HAP-1 (cell line): Measurements from ENCODE around the gene PARK7.

ENCODE experiments used
- DNase-seq, 2 experiments: peaks; one replicate each; pipeline ENCODE4 v3.0.0-alpha.2; 2016 to 2020; ENCODE audit warnings: low spot score in 2 of 2
- H3K27me3 ChIP-seq: fragments of 250-450 bp; sonication (Bioruptor Pico); 2 replicates; pipeline ENCODE4 v1.5.1; 2020; ENCODE audit warnings: low read depth, mild to moderate bottlenecking, moderate library complexity
- H3K36me3 ChIP-seq: fragments of 250-450 bp; sonication (Bioruptor Pico); replicated peaks from 2 replicates; pipeline ENCODE4 v1.5.1; 2020; ENCODE audit warnings: mild to moderate bottlenecking
- H3K4me1 ChIP-seq: fragments of 250-450 bp; sonication (Bioruptor Pico); 2 replicates; pipeline ENCODE4 v1.5.1; 2020; ENCODE audit warnings: mild to moderate bottlenecking
- H3K4me3 ChIP-seq: fragments of 250-450 bp; sonication (Bioruptor Pico); 2 replicates; pipeline ENCODE4 v1.5.1; 2020; ENCODE audit warnings: mild to moderate bottlenecking, moderate library complexity
- H3K9me3 ChIP-seq: fragments of 250-450 bp; sonication (Bioruptor Pico); 2 replicates; pipeline ENCODE4 v1.5.1; 2020; ENCODE audit warnings: mild to moderate bottlenecking, moderate library complexity
- in situ Hi-C: fragments of 300-500 bp; cut with MboI; formaldehyde crosslinking; loops from 3 replicates; pipeline ENCODE4 v1.14.3; 2020; ENCODE audit warnings: low sequenced_read_pairs, inconsistent platforms, mixed read lengths

The PARK7 gene

DNA sequence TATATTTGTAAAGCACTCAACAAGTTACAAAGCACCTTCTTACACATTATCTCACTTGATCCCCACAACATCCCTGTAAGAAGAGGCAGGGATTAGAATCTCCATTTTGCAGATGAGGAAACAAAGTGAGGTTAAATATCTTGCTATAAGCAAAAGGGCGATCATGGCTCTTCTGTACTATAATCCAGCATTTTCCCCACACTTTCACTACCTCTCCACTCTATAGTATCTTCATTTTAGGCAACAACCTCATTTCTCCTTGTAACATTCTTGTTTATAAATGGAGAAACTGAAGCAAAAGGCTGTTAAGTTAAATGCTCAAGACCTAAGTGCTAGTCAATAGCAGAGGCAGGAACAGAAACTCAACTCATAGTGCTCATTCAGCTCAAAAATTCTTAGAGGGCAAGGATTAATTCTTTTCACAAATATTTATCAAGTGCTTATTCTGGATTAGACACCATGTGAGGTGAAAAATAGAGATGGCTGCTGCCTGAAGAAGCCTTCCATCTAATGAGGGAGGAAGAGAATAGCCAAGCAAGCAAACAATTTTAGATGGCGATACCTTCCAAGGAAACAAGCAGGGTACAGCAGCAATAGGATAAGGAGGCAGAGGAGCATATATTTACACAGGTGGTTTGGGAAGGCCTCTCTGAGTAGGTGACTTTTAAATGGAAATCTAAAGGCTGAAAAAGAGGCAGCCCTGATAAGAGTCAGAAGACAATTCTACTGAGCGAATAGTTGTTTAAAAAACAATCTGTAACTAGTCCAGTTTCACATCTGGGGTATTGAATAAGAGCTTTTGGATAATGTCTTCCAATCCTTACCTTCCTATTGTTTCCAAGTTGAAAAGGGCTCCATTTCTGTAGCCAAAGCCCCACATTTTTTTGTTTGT is 61.1 kb downstream of the PARK7 start:
- Histone ChIP-seq H3K4me3 (no peak overlapping the region), H3K36me3 (no peaks in the 10 kb centered on the region), H3K4me1 (peaks cover 23% of the 10 kb centered on the region), H3K9me3 (no peaks in the 10 kb centered on the region), H3K27me3 (peaks cover 17% of the 10 kb centered on the region)
- in situ Hi-C loops = loop anchor here (25.0 kb wide), 1 partner anchor 690 kb away; no protein-coding TSS in a partner anchor
- DNase-seq = no peak

GRCh38 chr1:8023287-8023994 is 61.9 kb downstream of the PARK7 start:
- DNase-seq = no peak
- H3K4me1 ChIP-seq = peaks cover 16% of the 10 kb centered on the region
- no peaks in the 10 kb centered on the region for H3K9me3 ChIP-seq

GRCh38 chr1:8023995-8024313 is 62.4 kb downstream of the PARK7 start:
- Histone ChIP-seq H3K36me3 (no peaks in the 10 kb centered on the region), H3K4me3 (no peak overlapping the region), H3K9me3 (no peaks in the 10 kb centered on the region), H3K4me1 (peaks cover 11% of the 10 kb centered on the region), H3K27me3 (peaks cover 25% of the 10 kb centered on the region)
- no peak for DNase-seq
- in situ Hi-C loops = loop anchor here (25.0 kb wide), 1 partner anchor 688 kb away; no protein-coding TSS in a partner anchor

More at GRCh38 chr1:8023287-8023994, 61.9 kb downstream of the PARK7 start:
- Histone ChIP-seq H3K36me3 (no peaks in the 10 kb centered on the region), H3K27me3 (peaks cover 22% of the 10 kb centered on the region), H3K4me3 (no peak overlapping the region)
- in situ Hi-C loops = loop anchor here (25.0 kb wide), 1 partner anchor 689 kb away; no protein-coding TSS in a partner anchor

DNA sequence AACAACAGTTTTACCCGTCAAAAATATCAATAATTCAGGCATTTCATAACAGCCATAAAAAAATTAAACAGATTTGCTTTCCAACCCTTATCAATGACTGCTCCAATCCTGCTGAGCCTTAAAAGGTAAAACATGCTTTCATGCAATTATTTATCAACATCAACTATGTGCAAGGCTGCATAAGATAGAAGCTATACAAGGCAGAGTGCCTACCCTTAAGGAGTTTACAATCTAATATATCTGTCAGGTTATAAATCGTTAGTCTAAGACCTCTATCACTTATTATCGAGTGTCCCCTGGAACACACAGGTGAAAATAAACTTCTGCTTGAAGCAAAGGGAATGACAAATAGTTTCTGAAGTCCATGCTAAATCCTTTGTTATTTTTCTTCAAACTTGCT is 62.8 kb downstream of the PARK7 start:
- in situ Hi-C loops = loop anchor here (25.0 kb wide), 1 partner anchor 688 kb away; no protein-coding TSS in a partner anchor
- Histone ChIP-seq H3K9me3 (no peaks in the 10 kb centered on the region), H3K36me3 (no peaks in the 10 kb centered on the region), H3K4me3 (no peak overlapping the region), H3K4me1 (peaks cover 9% of the 10 kb centered on the region; the same call in 1 of the 2 replicates), H3K27me3 (peaks cover 28% of the 10 kb centered on the region)
- no peak for DNase-seq

- no peaks in the 10 kb centered on the region for H3K36me3 ChIP-seq
- H3K9me3 ChIP-seq = no peaks in the 10 kb centered on the region
- H3K27me3 ChIP-seq = peaks cover 33% of the 10 kb centered on the region
- in situ Hi-C loops = no loop called here
- DNase-seq = peak in 1 of 2 experiments; percentile 16
- peak overlapping the region; percentile 28 for H3K4me3 ChIP-seq
- H3K4me1 ChIP-seq = peaks cover 9% of the 10 kb centered on the region; the same call in 1 of the 2 replicates
These were observed 63.7 kb downstream of the PARK7 start for GRCh38 chr1:8025061-8025670.

GRCh38 chr1:8025671-8026144 is 64.2 kb downstream of the PARK7 start:
- no peak for DNase-seq
- Histone ChIP-seq H3K36me3 (no peaks in the 10 kb centered on the region), H3K4me3 (peak overlapping the region; percentile 28), H3K27me3 (peaks cover 33% of the 10 kb centered on the region), H3K4me1 (peaks cover 9% of the 10 kb centered on the region; the same call in 1 of the 2 replicates), H3K9me3 (no peaks in the 10 kb centered on the region)
- in situ Hi-C loops = no loop called here

DNA sequence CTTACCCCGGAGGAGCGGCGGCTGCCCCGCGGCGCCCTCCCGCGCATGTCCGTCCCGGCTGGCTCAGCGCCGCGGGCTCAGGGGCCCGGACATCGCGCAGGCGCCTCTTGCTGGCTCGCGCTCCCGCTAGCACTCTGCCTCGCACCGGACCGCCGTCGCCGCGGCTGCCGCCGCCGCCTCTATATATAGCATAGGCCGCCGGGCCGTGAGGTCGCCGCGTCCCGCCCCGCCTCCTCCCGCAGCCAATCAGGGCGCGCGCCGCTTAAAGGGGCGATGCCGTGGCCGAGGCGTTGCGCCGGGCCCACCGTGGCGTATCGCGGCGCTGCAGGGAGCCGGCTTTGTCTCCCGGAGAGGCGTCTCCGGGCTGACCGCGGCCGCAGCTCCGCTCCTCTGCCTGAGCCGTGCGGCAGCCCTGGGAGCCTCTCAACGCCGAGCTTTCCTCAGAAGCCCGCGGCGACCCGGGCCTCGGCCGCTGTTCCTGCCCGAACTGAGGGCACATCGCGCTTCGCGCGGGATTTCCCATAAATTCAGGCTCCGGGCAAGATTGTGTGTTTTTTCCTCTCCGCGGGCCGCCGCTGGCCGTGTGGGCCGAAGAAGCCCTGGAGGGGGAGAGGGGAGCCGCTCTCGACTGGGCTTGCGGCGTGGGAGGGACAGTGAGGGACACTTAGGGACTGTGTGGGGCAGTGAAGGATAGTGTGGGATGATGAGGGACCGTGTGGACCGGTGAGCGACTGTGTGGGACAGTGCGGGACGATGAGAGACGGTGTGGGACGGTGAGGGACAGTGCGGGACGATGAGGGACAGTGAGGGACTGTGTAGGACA is 64.9 kb downstream of the PARK7 start, which contains the start of gene ERRFI1:
Gene ERRFI1, minus strand, starts transcription at position 157 of the 823 bp plus-strand sequence. CDS start 10,690 bp downstream, outside the sequence.
- in situ Hi-C loops = no loop called here
- H3K4me1 ChIP-seq = peaks cover 8% of the 10 kb centered on the region; the same call in 1 of the 2 replicates

DNA sequence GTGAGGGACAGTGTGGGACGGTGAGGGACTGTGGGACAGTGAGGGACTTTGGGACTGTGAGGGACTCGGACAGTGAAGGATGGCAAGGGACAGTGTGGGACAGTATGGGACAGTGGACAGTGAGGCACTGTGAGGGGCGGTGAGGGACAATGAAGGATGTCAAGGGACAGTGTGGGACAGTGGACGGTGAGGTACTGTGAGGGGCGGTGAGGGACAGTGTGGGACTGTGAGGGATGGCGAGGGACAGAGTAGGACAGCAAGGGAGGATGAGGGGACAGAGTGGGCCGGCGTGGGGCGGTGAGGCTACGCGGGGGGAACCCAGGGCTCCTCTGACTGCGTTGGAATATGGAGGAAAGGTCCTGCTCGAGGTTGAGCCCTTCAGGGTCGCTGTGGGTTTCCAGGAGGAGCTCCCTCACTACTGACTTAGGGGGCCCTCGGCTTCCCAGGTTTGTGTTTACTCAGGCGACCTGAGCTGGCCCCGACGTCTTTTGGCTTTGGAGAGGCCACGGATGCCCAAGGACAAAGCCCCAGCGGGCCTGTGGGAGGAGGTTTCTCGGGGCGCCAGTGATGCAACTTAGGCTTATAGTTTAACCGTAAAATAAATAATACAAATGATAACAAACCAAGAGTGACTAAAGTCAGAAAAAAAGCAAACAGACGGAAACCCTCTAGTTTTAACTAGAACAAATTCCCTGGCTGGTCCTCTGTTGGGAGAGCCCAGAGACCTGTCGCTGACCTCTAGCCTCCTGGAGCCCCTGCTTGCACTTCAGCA is 65.7 kb downstream of the PARK7 start:
- DNase-seq = no peak
- no peak overlapping the region for H3K4me3 ChIP-seq
- H3K4me1 ChIP-seq = peaks cover 7% of the 10 kb centered on the region; the same call in 1 of the 2 replicates

More for the DNA sequence above, 64.9 kb downstream of the PARK7 start, which contains the start of gene ERRFI1:
- H3K36me3 ChIP-seq = no peaks in the 10 kb centered on the region
- peaks cover 33% of the 10 kb centered on the region for H3K27me3 ChIP-seq
- peak; percentile 79 to 93 for DNase-seq
- H3K4me3 ChIP-seq = peak within 1 kb of the TSS; percentile 28
- H3K9me3 ChIP-seq = no peaks in the 10 kb centered on the region

DNA sequence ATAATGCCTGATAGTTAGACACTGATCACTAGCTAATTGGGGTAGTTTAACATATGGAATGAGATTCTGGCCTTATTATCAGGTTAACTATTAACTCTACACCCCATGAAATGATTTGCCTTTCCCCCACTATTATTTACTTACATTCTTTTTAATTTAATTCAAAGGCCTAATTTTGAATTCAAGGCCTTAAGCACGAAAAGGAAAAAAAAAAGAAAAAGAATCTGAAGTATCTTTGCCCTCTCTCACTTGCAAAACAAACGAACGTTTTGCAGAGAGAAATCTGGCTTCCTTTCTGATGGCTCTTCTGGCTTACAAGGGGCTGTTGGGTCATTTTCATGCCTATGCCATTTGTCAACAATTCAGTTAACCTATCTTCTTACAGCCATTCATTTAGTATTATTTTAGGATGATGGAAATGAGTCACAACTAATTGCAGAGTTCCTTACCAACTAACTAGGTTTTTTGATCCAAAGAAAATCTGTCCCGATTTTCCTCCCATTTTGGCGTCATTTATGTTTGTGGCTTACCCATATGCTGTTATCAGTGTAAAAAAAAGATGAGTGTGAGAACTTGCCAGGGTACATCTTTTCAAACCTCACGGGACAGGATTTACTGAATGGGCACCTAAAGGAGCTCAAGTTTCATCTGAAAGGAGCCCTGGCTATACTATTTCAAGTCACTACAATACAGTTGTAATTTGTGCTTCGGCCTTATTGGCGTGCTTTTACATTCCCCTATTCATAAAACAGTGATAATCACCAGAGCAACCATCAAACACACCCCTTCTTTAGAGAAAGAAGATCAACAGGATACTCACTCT is 66.4 kb downstream of the PARK7 start:
- no peak overlapping the region for H3K4me3 ChIP-seq
- in situ Hi-C loops = no loop called here
- H3K9me3 ChIP-seq = no peaks in the 10 kb centered on the region
- peaks cover 30% of the 10 kb centered on the region for H3K27me3 ChIP-seq
- H3K4me1 ChIP-seq = peaks cover 7% of the 10 kb centered on the region; the same call in 1 of the 2 replicates
- DNase-seq = no peak
- H3K36me3 ChIP-seq = no peaks in the 10 kb centered on the region

More for the DNA sequence above, 65.7 kb downstream of the PARK7 start:
- in situ Hi-C loops = no loop called here
- no peaks in the 10 kb centered on the region for H3K36me3 ChIP-seq
- H3K9me3 ChIP-seq = no peaks in the 10 kb centered on the region
- peaks cover 33% of the 10 kb centered on the region for H3K27me3 ChIP-seq

- Histone ChIP-seq H3K27me3 (peaks cover 30% of the 10 kb centered on the region), H3K4me1 (peaks cover 7% of the 10 kb centered on the region; the same call in 1 of the 2 replicates), H3K36me3 (no peaks in the 10 kb centered on the region), H3K9me3 (no peaks in the 10 kb centered on the region), H3K4me3 (no peak overlapping the region)
- DNase-seq = no peak
- in situ Hi-C loops = no loop called here
These were observed 67.0 kb downstream of the PARK7 start for GRCh38 chr1:8028571-8028910.

- no peaks in the 10 kb centered on the region for H3K9me3 ChIP-seq
- no peaks in the 10 kb centered on the region for H3K36me3 ChIP-seq
- DNase-seq = peak; percentile 27 to 42
- no peak overlapping the region for H3K4me3 ChIP-seq
- H3K4me1 ChIP-seq = peaks cover 3% of the 10 kb centered on the region; the same call in 1 of the 2 replicates
- in situ Hi-C loops = no loop called here
- H3K27me3 ChIP-seq = peaks cover 19% of the 10 kb centered on the region
These were observed 69.8 kb downstream of the PARK7 start for GRCh38 chr1:8031176-8031785.
